ENCODE measurements around the gene ZNF436. TPM values are rescaled to one million over a fixed set of nuclear protein-coding genes. Genes with fewer than 3 reads are reported as not detected.

Gene ZNF436
- total RNA-seq, 1 donor from 2014 or later = 11.8 TPM

GRCh38 chr1:23362218-23362713 is 7.4 kb downstream of the ZNF436 start:
- Histone ChIP-seq H3K4me3 (no peak overlapping the region), H3K4me1 (peaks cover 20% of the 10 kb centered on the region), H3K36me3 (peaks cover 91% of the 10 kb centered on the region), H3K9me3 (replicated peaks) (peaks cover 84% of the 10 kb centered on the region), H3K27me3 (ENCODE audit: low read depth) (no peaks in the 10 kb centered on the region), H3K27ac (replicated peaks) (no peak overlapping the region)
- no peak for DNase-seq
- intact Hi-C loops (cut with micrococcal nuclease) = no loop called here
- TF ChIP-seq CTCF (IDR thresholded peaks at IDR 0.05; ENCODE audit: borderline replicate concordance) = no peak

GRCh38 chr1:23358310-23358875 is 11.2 kb downstream of the ZNF436 start:
- no peak for DNase-seq
- H3K4me1 ChIP-seq = peaks cover 16% of the 10 kb centered on the region
- H3K27ac ChIP-seq (replicated peaks) = peak overlapping the region; percentile 56
- H3K4me3 ChIP-seq = no peak overlapping the region
- TF ChIP-seq CTCF (IDR thresholded peaks at IDR 0.05; ENCODE audit: borderline replicate concordance) = no peak
- peaks cover 50% of the 10 kb centered on the region for H3K9me3 ChIP-seq (replicated peaks)
- intact Hi-C loops (cut with micrococcal nuclease) = no loop called here
- no peaks in the 10 kb centered on the region for H3K27me3 ChIP-seq (ENCODE audit: low read depth)
- H3K36me3 ChIP-seq = peaks cover 53% of the 10 kb centered on the region

GRCh38 chr1:23357138-23357908 is 12.3 kb downstream of the ZNF436 start:
- TF ChIP-seq CTCF (IDR thresholded peaks at IDR 0.05; ENCODE audit: borderline replicate concordance) = no peak
- DNase-seq = no peak
- intact Hi-C loops (cut with micrococcal nuclease) = no loop called here

GRCh38 chr1:23356471-23357137 is 13.0 kb downstream of the ZNF436 start:
- no peak for TF ChIP-seq CTCF (IDR thresholded peaks at IDR 0.05; ENCODE audit: borderline replicate concordance)
- Histone ChIP-seq H3K27ac (replicated peaks) (peak overlapping the region; percentile 56), H3K27me3 (ENCODE audit: low read depth) (no peaks in the 10 kb centered on the region), H3K4me1 (peaks cover 16% of the 10 kb centered on the region), H3K36me3 (peaks cover 35% of the 10 kb centered on the region), H3K4me3 (no peak overlapping the region), H3K9me3 (replicated peaks) (peaks cover 32% of the 10 kb centered on the region)
- DNase-seq = no peak
- intact Hi-C loops (cut with micrococcal nuclease) = no loop called here

More at GRCh38 chr1:23357138-23357908, 12.3 kb downstream of the ZNF436 start:
- Histone ChIP-seq H3K27ac (replicated peaks) (peak overlapping the region; percentile 56), H3K4me3 (no peak overlapping the region), H3K27me3 (ENCODE audit: low read depth) (no peaks in the 10 kb centered on the region), H3K4me1 (peaks cover 16% of the 10 kb centered on the region), H3K36me3 (peaks cover 42% of the 10 kb centered on the region), H3K9me3 (replicated peaks) (peaks cover 40% of the 10 kb centered on the region)

- H3K4me3 ChIP-seq = no peak overlapping the region
- peaks cover 11% of the 10 kb centered on the region for H3K36me3 ChIP-seq
- peaks cover 16% of the 10 kb centered on the region for H3K4me1 ChIP-seq
- no peaks in the 10 kb centered on the region for H3K27me3 ChIP-seq (ENCODE audit: low read depth)
- TF ChIP-seq CTCF (IDR thresholded peaks at IDR 0.05; ENCODE audit: borderline replicate concordance) = no peak
- no peak overlapping the region for H3K27ac ChIP-seq (replicated peaks)
- no peak for DNase-seq
- peaks cover 9% of the 10 kb centered on the region for H3K9me3 ChIP-seq (replicated peaks)
- intact Hi-C loops (cut with micrococcal nuclease) = no loop called here
Observed at GRCh38 chr1:23354245-23354644, 15.4 kb downstream of the ZNF436 start.
